Measurements from ENCODE around the gene SLC4A3. TPM values are rescaled to one million over a fixed set of nuclear protein-coding genes. Genes with fewer than 3 reads are reported as not detected.

SLC4A3 gene
- total RNA-seq, 1 donor from 2014 or later = not detected

- Mint-ChIP-seq H3K36me3 (ENCODE audit: low read depth) (no peaks in the 10 kb centered on the region), H3K4me1 (no peaks in the 10 kb centered on the region), H3K27ac (no peak overlapping the region), H3K9me3 (no peaks in the 10 kb centered on the region), H3K27me3 (peaks cover 27% of the 10 kb centered on the region), H3K4me3 (no peak overlapping the region)
- intact Hi-C loops (cut with micrococcal nuclease) = no loop called here
- no peak for TF ChIP-seq CTCF (IDR thresholded peaks at IDR 0.05)
- ChIA-PET CTCF (no interaction called here), POLR2A (no interaction called here)
- ATAC-seq (ENCODE audit: low read depth) (no peak), DNase-seq (no peak)
Measured at GRCh38 chr2:219672406-219672805, 45.0 kb downstream of the SLC4A3 start.

- Mint-ChIP-seq H3K4me1 (no peaks in the 10 kb centered on the region), H3K9me3 (no peaks in the 10 kb centered on the region), H3K36me3 (ENCODE audit: low read depth) (no peaks in the 10 kb centered on the region), H3K27me3 (peaks cover 28% of the 10 kb centered on the region), H3K4me3 (no peak overlapping the region), H3K27ac (no peak overlapping the region)
- DNase-seq (no peak), ATAC-seq (ENCODE audit: low read depth) (no peak)
- ChIA-PET POLR2A (no interaction called here), CTCF (no interaction called here)
- intact Hi-C loops (cut with micrococcal nuclease) = no loop called here
- TF ChIP-seq CTCF (IDR thresholded peaks at IDR 0.05) = no peak
Measured at GRCh38 chr2:219675221-219675620, 47.8 kb downstream of the SLC4A3 start.

GRCh38 chr2:219676586-219676985 is 49.2 kb downstream of the SLC4A3 start:
- no peaks in the 10 kb centered on the region for H3K9me3 Mint-ChIP-seq
- CTCF ChIA-PET = no interaction called here
- H3K4me3 Mint-ChIP-seq = no peak overlapping the region

GRCh38 chr2:219679041-219679440 is 51.6 kb downstream of the SLC4A3 start:
- peaks cover 27% of the 10 kb centered on the region for H3K27me3 Mint-ChIP-seq
- POLR2A ChIA-PET = no interaction called here
- H3K9me3 Mint-ChIP-seq = peaks cover 3% of the 10 kb centered on the region

More at GRCh38 chr2:219676586-219676985, 49.2 kb downstream of the SLC4A3 start:
- Mint-ChIP-seq H3K4me1 (no peaks in the 10 kb centered on the region), H3K36me3 (ENCODE audit: low read depth) (no peaks in the 10 kb centered on the region), H3K27ac (no peak overlapping the region), H3K27me3 (peaks cover 30% of the 10 kb centered on the region)
- no peak for TF ChIP-seq CTCF (IDR thresholded peaks at IDR 0.05)
- intact Hi-C loops (cut with micrococcal nuclease) = no loop called here
- POLR2A ChIA-PET = no interaction called here
- ATAC-seq (ENCODE audit: low read depth) (no peak), DNase-seq (no peak)

GRCh38 chr2:219679571-219679970 is 52.1 kb downstream of the SLC4A3 start:
- Mint-ChIP-seq H3K4me3 (no peak overlapping the region), H3K36me3 (ENCODE audit: low read depth) (no peaks in the 10 kb centered on the region), H3K27ac (no peak overlapping the region), H3K27me3 (peaks cover 27% of the 10 kb centered on the region), H3K4me1 (peaks cover 2% of the 10 kb centered on the region), H3K9me3 (peaks cover 3% of the 10 kb centered on the region)
- intact Hi-C loops (cut with micrococcal nuclease) = no loop called here
- no peak for DNase-seq
- POLR2A ChIA-PET = no interaction called here
- CTCF ChIA-PET = no interaction called here
- no peak for TF ChIP-seq CTCF (IDR thresholded peaks at IDR 0.05)
- ATAC-seq (ENCODE audit: low read depth) = no peak

More at GRCh38 chr2:219679041-219679440, 51.6 kb downstream of the SLC4A3 start:
- H3K4me3 Mint-ChIP-seq = no peak overlapping the region
- TF ChIP-seq CTCF (IDR thresholded peaks at IDR 0.05) = no peak
- DNase-seq (no peak), ATAC-seq (ENCODE audit: low read depth) (no peak)
- CTCF ChIA-PET = no interaction called here
- H3K36me3 Mint-ChIP-seq (ENCODE audit: low read depth) = no peaks in the 10 kb centered on the region
- no peaks in the 10 kb centered on the region for H3K4me1 Mint-ChIP-seq
- H3K27ac Mint-ChIP-seq = no peak overlapping the region
- intact Hi-C loops (cut with micrococcal nuclease) = no loop called here
